Activated CD4-positive, alpha-beta T cell treated with anti-CD3 and anti-CD28 coated beads, Interleukin-2, amount 50 U/mL, for 16 hours (primary cell): ENCODE data around the gene KRT2.
"Not testable (repeated sequence)": the region's sequence is repeated elsewhere in the genome, so short reads cannot be mapped to it uniquely, and the experiment has no call there.

Source experiments
- DNase-seq: peaks from one replicate; pipeline ENCODE4 v3.0.0-alpha.2; 2020

Gene KRT2

GRCh38 chr12:52684431-52684830 is 32.4 kb upstream of the KRT2 start:
- no peak for DNase-seq

DNA sequence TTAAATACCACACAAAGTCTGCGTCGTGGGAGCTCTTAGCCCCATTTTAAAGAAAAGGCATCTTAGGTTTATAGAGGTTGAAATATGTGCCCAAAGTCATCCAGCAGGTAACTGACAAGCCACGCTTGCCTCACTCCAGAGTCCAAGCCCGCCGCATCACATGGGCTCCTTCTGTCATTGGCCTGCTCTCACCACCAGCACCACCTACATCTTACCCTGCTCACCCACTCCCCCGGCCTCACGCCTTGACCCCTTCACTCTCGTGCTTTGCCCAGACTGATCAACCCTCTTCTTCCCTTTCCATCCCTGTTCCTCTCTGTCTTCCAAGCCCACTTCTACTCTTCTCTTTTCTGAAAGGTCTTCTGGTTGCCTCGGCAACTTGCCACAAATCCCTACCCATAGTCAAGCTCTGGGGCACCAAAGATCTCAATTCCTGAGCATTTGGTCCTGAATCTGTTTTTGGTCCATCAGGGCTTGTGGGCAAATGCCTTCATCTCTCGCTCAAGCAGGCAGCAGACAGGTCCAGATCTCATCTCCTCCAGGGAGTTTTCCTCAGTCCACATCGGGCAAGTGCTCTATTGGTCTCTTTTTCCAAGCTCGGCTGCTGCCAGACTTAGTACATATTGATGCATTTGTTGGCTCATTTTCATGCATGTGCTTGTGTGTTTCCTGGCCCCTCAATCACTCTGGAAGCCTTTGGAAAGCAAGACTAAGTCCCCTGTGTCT is 31.7 kb upstream of the KRT2 start:
- DNase-seq, result no peak

DNA sequence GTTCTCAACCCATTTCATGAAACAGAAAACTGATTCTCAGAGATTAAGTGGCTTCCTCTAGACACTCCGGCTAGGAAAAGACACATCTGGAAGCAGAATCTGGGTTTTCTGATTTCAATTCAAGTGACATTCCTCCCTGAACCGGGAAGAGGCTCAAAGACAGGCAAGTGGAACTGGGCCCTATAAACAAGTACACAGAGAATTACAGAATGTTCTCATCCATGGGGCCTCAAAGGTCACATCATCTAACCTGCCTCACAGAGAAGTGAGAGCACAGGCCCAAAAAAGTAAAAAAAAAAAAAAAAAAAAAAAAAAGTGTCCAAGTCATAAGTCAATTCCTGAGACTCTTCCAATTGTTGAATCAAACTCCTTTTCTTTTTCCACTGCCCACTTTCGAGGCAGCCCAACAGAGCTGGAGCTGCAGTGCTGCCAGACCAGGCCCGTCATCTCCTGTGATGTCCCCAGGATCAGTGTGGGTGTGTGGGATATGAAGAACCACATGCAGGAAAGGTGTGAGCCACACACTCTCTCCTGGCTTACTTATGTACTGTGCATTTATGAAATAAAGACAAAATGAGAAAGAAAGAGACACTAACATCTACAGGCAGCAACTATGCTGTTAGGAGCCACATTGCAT is 31.0 kb upstream of the KRT2 start:
- DNase-seq, result no peak

DNA sequence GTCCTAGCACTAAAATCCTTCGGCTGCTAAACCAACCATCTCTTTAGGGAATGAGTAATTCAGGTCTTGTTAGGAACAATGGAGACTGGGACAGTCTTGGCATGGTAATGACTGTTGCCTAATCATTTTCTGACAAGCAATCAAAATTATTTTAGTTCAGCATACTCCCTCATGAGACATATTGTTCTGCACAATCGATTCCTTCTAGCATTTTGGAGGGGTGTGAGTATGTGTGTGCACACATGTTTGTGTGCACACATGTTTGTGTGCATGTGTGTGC is 30.3 kb upstream of the KRT2 start:
- no peak for DNase-seq

DNA sequence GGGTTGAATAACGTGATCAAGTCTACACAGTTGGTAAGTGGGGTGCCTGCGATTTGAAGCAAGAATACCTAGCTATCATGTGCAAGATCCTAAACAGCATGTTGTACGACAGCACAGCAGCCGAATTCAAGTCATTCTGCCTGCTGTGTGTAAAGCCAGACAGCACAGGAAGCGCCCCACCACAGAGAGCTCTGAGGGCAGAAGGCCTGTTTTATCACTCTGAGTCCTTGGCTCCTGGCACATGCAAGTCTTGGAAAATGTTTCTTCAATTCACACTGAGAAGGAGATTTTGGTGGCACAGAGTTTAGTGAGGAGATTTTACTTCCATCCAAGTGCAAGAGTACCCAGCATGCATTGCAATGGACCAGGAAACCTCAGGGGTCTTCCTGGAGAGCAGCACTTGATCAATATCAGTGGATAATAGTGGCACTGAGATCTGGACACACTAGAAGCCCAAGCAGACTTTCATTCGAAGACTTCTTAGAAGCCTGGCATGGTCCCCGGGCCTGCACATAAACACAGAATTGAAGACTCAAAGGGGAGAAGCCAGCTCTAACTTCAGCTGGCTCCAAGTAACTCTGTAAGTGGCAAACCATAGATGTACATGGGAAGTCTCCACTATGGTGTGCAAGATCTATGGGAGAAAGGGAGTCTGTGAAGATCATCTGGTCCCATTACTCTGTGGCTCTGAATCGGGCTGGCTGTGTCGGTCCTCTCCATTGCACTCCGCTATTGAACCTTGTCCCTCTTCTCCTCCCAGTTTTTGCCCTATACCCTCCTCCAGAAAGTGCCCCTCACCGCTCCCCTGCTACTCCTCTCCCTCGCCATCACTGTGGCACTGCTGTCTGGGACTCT is 29.7 kb upstream of the KRT2 start:
- no peak for DNase-seq

GRCh38 chr12:52680363-52680762 is 28.4 kb upstream of the KRT2 start, which contains the start of gene KRT1:
Gene KRT1 (minus strand): TSS chr12:52680407. CDS start chr12:52680348, 59 bp downstream.
- DNase-seq, result no peak

- no peak for DNase-seq
Measured at GRCh38 chr12:52679875-52680274, 27.9 kb upstream of the KRT2 start.

GRCh38 chr12:52677671-52678070 is 25.7 kb upstream of the KRT2 start:
- no peak for DNase-seq

DNA sequence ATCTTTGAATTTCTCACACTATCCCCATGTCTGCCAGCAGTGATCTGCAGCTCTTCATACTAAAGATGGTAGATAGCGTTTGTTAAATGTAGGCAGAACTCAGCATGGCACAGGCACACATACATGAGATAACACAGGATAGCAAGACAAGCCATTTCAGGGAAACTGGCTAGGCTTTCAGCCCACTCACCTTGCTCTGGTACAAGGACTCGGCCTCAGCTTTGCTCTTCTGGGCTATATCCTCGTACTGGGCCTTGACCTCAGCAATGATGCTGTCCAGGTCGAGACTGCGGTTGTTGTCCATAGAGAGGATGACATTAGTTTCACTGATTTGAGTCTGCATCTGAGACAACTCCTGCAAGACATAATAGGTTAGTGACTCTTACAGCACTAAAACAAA is 25.1 kb upstream of the KRT2 start:
- no peak for DNase-seq

DNA sequence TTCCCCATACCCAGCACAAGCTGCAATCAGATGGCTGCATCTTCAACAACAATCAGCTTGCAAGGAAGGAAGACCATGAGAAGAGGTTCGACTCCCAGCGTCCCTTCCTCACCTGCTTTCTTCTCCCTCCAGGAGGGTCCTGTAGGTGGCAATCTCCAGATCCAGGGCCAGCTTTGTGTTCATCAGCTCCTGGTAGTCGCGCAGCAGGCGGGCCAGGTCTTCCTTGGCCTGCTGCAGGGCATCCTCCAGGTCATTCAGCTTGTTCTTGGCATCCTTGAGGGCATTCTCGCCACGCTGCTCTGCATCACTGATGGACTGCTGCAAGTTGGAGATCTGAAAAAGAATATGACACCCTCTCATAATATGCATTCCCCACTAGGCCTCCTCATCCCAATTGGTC is 24.2 kb upstream of the KRT2 start:
- DNase-seq, result no peak

- no peak for DNase-seq
Measured at GRCh38 chr12:52675301-52675701, 23.3 kb upstream of the KRT2 start.

GRCh38 chr12:52674433-52674775 is 22.4 kb upstream of the KRT2 start:
- no peak for DNase-seq

- no peak for DNase-seq
Measured at GRCh38 chr12:52673713-52674432, 21.9 kb upstream of the KRT2 start.

DNA sequence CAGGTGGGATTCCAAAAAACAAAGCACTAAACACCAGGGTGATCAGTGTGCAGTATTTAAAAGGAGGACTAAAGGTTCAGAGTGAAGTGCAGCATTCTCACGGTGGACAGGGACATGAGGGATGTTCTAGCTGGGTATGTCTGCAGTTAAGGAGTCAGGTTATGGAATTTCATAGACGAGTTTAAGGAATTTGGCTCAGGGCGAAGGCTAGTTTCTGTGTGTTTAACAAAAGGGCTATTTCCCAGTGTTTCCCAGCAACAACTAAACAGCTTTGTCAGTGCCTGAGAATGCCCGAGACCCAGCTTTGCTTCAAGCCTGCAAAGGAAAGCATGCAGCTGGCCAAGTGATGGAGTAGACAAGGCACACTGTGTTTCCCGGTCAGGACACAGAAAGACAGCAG is 21.2 kb upstream of the KRT2 start:
- no peak for DNase-seq

GRCh38 chr12:52672321-52672933 is 20.4 kb upstream of the KRT2 start:
- no peak for DNase-seq

GRCh38 chr12:52670961-52671360 is 18.9 kb upstream of the KRT2 start:
- DNase-seq, result no peak

DNA sequence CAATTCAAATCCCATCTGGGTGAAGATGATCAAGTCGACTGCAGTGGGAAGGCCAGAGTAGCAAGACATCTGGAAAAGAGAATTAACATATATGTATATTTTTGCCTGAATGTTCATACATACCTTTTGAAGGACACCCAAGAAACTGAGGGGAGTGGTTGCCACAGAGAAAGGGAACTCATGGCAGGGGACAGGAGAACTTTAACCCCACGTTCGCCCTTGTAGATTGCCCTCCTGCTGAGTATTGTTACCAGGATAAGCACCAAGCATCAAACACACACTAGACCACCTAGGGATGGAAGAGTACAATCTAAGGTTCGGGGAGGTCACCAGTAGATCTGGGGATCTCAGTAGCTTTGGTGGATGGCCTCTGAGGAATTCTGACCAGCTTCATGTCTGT is 18.5 kb upstream of the KRT2 start:
- DNase-seq, result no peak

GRCh38 chr12:52669941-52670340 is 17.9 kb upstream of the KRT2 start:
- DNase-seq, result not testable (repeated sequence)

- DNase-seq, result no peak
Measured at GRCh38 chr12:52669426-52669825, 17.4 kb upstream of the KRT2 start.

DNA sequence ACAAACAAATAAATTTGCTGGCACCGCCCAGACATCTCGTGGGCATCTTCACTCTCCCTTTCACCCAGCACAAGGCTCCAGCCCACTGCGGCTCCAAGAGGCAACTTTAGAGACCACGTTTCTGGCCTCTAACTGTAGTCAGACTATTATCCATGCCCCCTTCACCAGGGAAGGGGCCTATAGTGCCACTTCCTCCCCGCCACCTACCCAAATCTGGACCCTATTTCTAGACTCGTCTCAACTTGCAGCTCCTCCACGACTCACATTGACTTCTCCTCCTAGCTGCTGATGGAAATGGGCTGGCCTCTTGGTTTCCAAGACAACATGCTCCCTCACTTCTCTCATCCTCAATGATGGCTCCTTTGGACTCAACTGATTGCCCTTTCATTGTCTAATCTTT is 15.9 kb upstream of the KRT2 start:
- no peak for DNase-seq

GRCh38 chr12:52667509-52667908 is 15.5 kb upstream of the KRT2 start:
- DNase-seq, result no peak

GRCh38 chr12:52666471-52666870 is 14.5 kb upstream of the KRT2 start:
- no peak for DNase-seq

DNA sequence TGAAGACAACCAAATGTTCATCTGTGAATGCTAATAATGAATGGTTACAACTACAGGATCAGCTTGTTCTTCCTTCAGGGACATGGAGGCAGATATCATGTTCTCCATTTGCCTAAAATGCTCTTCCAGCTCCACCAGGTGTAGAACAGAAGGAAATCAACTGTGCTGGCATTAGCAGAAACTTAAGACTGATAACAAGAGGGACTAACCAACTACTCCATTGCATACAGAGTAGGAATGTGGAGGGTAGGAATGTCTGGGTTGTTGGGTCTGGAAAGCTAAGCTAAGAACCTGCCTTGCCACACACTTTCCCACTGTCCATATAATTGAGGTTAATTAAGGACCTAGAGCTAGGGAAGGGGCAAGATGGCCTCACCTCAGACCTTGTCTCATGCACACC is 11.4 kb upstream of the KRT2 start:
- no peak for DNase-seq
